Erythroblast (primary cell): ENCODE results near the gene GPR156.

Experiments
- GATA1 ChIP-seq: IDR thresholded peaks from 2 replicates; pipeline ENCODE4 v1.6.1; 2011; ENCODE audit warnings: low read depth, mild to moderate bottlenecking, control low read depth, low read length, moderate library complexity
- POLR2A ChIP-seq: IDR thresholded peaks from 2 replicates; pipeline ENCODE4 v1.6.1; 2011; ENCODE audit warnings: mild to moderate bottlenecking, low read length

DNA sequence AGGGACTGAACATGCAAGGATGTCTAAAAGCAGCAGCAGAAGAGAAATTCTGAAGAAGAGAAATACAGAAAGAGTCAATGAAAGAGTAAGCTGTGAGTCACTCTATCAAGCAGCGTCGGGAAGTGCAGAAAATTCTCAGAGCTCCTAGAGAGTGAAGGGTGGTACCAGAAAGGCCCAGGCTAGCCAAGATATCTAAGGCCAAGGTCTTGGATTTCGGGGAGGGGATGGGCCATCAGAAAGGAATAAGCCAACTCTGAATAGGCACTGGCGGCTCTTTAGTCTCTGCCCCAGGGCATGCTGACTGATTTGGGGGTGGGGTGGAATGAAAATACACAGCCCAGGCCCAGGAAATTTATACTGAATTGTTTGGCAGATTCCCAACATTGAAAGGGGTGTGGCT lies 70.8 kb downstream of the GPR156 start:
- TF ChIP-seq POLR2A (no peak), GATA1 (no peak)
